ENCODE results near the gene GPHN.

GRCh38 chr14:66471584-66471983 is 36.4 kb upstream of the GPHN start:
- TF ChIP-seq CTCF (IDR thresholded peaks at IDR 0.05) (no peak), POLR2A (IDR thresholded peaks at IDR 0.05) (no peak)

All from heart left ventricle (tissue), 13 donors.